ENCODE measurements around the gene TSHZ2. TPM values are rescaled to one million over a fixed set of nuclear protein-coding genes. Genes with fewer than 3 reads are reported as not detected.

The TSHZ2 gene
- total RNA-seq, 1 experiment from 2014 or later, result 0.07 TPM

DNA sequence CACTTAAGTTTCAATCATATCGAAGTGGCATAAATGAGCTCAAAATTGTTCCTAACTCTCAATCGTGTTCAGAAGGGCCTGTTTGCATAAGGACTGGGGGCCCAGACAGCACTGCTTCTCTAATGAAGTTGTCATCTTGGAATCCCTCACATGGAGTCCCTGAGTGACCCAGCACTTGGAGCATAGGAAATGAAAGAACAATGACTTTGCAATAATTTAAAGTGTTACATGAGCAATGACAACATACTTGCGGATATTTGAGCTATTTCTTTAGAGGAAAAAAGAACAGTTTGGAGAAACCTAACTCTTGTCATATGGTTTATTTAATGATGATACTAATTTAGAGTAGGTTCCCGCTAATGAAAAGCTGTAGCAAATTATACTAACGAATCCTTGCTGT lies 239.9 kb downstream of the TSHZ2 start:
- Histone ChIP-seq H3K4me3 (replicated peaks in 1 of 2; ENCODE audit: low read depth in 1 of 2, low read length in 2 of 2) (no peak overlapping the region), H3K79me2 (ENCODE audit: insufficient read depth, low read length) (no peaks in the 10 kb centered on the region), H3K9ac (ENCODE audit: low read length) (no peak overlapping the region), H3K9me3 (ENCODE audit: control insufficient read depth in 1 of 2, insufficient read depth in 1 of 2, low read depth in 1 of 2, low read length in 2 of 2) (no peaks in the 10 kb centered on the region), H3K4me2 (ENCODE audit: low read length) (no peak overlapping the region), H4K20me1 (ENCODE audit: insufficient read depth) (no peaks in the 10 kb centered on the region), H3K27ac (ENCODE audit: low read depth, low read length) (no peak overlapping the region), H3K9me2 (ENCODE audit: insufficient read depth) (no peaks in the 10 kb centered on the region), H3K36me3 (ENCODE audit: control insufficient read depth in 1 of 2, insufficient read depth in 2 of 2, low read length in 2 of 2) (no peaks in the 10 kb centered on the region), H3K4me1 (ENCODE audit: control insufficient read depth in 1 of 2, insufficient read depth in 2 of 2, low read length in 2 of 2) (no peaks in the 10 kb centered on the region), H2AFZ (ENCODE audit: low read depth, low read length, poor library complexity, severe bottlenecking) (no peak overlapping the region), H3K27me3 (ENCODE audit: insufficient read depth, low read length) (peaks cover 33% of the 10 kb centered on the region)
- no TSS peak for BruUV-seq (replicated peaks)
- ATAC-seq (no peak), DNase-seq (ENCODE audit: low read depth, low spot score) (no peak)
- intact Hi-C loops (cut with micrococcal nuclease), result loop anchor here (10.0 kb wide), 1 partner anchor 897 kb away; no protein-coding TSS in a partner anchor
- TF ChIP-seq ZNF274 (IDR thresholded peaks at IDR 0.05; ENCODE audit: low read depth, low read length), result no peak
- TF ChIP-seq YY1 (IDR thresholded peaks at IDR 0.05; ENCODE audit: extremely low read depth, insufficient replicate concordance, low read depth, low read length), result no peak
- TF ChIP-seq SIN3A (IDR thresholded peaks at IDR 0.05; ENCODE audit: low read depth), result no peak
- no peak for TF ChIP-seq EGR1 (IDR thresholded peaks at IDR 0.05; ENCODE audit: low read depth)
- no peak for TF ChIP-seq SRF (IDR thresholded peaks at IDR 0.05; ENCODE audit: low read depth)
- TF ChIP-seq CBX3 (IDR thresholded peaks at IDR 0.05; ENCODE audit: low read depth), result no peak
- no peak for TF ChIP-seq SP1 (IDR thresholded peaks at IDR 0.05; ENCODE audit: low read depth)
- TF ChIP-seq FOSL1 (IDR thresholded peaks at IDR 0.05; ENCODE audit: low read depth), result no peak
- no peak for TF ChIP-seq EZH2 (IDR thresholded peaks at IDR 0.05)
- TF ChIP-seq, protein P1, sequence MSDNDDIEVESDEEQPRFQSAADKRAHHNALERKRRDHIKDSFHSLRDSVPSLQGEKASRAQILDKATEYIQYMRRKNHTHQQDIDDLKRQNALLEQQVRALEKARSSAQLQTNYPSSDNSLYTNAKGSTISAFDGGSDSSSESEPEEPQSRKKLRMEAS (IDR thresholded peaks at IDR 0.05), result no peak
- TF ChIP-seq CEBPB (IDR thresholded peaks at IDR 0.05; ENCODE audit: low read depth), result no peak
- TF ChIP-seq, protein P2, sequence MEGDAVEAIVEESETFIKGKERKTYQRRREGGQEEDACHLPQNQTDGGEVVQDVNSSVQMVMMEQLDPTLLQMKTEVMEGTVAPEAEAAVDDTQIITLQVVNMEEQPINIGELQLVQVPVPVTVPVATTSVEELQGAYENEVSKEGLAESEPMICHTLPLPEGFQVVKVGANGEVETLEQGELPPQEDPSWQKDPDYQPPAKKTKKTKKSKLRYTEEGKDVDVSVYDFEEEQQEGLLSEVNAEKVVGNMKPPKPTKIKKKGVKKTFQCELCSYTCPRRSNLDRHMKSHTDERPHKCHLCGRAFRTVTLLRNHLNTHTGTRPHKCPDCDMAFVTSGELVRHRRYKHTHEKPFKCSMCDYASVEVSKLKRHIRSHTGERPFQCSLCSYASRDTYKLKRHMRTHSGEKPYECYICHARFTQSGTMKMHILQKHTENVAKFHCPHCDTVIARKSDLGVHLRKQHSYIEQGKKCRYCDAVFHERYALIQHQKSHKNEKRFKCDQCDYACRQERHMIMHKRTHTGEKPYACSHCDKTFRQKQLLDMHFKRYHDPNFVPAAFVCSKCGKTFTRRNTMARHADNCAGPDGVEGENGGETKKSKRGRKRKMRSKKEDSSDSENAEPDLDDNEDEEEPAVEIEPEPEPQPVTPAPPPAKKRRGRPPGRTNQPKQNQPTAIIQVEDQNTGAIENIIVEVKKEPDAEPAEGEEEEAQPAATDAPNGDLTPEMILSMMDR (IDR thresholded peaks at IDR 0.05 in 2 of 3, conservative IDR thresholded peaks at IDR 0.05 in 1 of 3; ENCODE audit: borderline replicate concordance in 1 of 3, insufficient read depth in 1 of 3, low read depth in 2 of 3, low read length in 2 of 3), result no peak
- TF ChIP-seq, protein P3, sequence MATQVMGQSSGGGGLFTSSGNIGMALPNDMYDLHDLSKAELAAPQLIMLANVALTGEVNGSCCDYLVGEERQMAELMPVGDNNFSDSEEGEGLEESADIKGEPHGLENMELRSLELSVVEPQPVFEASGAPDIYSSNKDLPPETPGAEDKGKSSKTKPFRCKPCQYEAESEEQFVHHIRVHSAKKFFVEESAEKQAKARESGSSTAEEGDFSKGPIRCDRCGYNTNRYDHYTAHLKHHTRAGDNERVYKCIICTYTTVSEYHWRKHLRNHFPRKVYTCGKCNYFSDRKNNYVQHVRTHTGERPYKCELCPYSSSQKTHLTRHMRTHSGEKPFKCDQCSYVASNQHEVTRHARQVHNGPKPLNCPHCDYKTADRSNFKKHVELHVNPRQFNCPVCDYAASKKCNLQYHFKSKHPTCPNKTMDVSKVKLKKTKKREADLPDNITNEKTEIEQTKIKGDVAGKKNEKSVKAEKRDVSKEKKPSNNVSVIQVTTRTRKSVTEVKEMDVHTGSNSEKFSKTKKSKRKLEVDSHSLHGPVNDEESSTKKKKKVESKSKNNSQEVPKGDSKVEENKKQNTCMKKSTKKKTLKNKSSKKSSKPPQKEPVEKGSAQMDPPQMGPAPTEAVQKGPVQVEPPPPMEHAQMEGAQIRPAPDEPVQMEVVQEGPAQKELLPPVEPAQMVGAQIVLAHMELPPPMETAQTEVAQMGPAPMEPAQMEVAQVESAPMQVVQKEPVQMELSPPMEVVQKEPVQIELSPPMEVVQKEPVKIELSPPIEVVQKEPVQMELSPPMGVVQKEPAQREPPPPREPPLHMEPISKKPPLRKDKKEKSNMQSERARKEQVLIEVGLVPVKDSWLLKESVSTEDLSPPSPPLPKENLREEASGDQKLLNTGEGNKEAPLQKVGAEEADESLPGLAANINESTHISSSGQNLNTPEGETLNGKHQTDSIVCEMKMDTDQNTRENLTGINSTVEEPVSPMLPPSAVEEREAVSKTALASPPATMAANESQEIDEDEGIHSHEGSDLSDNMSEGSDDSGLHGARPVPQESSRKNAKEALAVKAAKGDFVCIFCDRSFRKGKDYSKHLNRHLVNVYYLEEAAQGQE (IDR thresholded peaks at IDR 0.05; ENCODE audit: low read depth), result no peak
- TF ChIP-seq, protein P4, sequence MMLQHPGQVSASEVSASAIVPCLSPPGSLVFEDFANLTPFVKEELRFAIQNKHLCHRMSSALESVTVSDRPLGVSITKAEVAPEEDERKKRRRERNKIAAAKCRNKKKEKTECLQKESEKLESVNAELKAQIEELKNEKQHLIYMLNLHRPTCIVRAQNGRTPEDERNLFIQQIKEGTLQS (IDR thresholded peaks at IDR 0.05), result no peak
- TF ChIP-seq JUND (IDR thresholded peaks at IDR 0.05), result no peak
- TF ChIP-seq TCF7L2 (IDR thresholded peaks at IDR 0.05; ENCODE audit: borderline replicate concordance, extremely low read depth, insufficient read depth, insufficient read length), result no peak
- TF ChIP-seq RAD21 (IDR thresholded peaks at IDR 0.05; ENCODE audit: low read depth), result no peak
- no peak for TF ChIP-seq ELF1 (IDR thresholded peaks at IDR 0.05; ENCODE audit: borderline replicate concordance, low read depth)
- TF ChIP-seq ZFX (IDR thresholded peaks at IDR 0.05), result no peak
- TF ChIP-seq EZH2phosphoT487 (IDR thresholded peaks at IDR 0.05; ENCODE audit: borderline replicate concordance), result no peak
- ChIA-PET POLR2A (no interaction called here), RAD21 (ENCODE audit: low non-redundant PET in 1 of 2, low total read pairs in 2 of 2, uncharacterized antibody in 2 of 2, unreplicated experiment in 2 of 2) (no interaction called here), CTCF (no interaction called here)

Measured in HCT116 (cell line).